ENCODE results near the gene TMEM247.
"Not testable (repeated sequence)": the region's sequence is repeated elsewhere in the genome, so short reads cannot be mapped to it uniquely, and the experiment has no call there.

Gene TMEM247

DNA sequence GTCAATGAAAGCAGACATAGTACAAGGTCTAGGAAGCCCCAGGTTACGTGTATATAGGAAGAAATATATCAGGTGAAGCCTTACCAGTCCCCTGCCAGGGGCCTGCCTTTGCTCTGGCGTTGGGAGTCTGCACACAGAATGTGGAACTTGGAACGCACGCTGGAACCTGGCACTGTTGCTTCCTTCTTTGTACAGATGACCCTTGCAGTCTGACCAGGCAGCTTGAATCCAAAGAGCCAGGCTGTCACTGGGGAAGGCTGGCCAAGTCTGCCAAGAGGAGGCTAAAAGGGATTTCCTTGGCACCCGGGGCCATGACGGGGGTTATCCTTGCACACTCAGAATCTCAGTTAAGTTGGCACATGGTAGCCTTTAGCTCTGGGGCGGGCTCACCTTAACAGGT, 39.5 kb downstream of the TMEM247 start:
- no peak for DNase-seq

DNA sequence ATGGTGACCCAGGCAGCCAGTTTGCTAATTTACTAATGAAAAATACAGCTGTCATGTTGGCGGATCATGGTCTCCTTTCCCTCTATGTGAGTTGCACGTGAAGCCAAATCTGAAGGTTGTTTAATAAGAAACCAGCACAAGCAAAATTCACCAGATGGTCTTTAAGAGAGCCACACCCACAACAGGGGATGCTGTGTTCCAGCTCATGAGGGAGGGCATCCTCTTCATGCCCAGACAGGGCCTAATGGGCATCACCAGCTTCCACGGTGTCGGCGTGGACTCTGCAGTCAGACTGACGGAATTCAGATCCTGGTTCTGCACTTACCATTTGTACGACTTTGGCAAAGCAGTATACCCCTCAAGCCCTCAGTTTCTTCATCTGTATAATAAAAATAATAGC, 39.9 kb downstream of the TMEM247 start:
- DNase-seq, result no peak

DNA sequence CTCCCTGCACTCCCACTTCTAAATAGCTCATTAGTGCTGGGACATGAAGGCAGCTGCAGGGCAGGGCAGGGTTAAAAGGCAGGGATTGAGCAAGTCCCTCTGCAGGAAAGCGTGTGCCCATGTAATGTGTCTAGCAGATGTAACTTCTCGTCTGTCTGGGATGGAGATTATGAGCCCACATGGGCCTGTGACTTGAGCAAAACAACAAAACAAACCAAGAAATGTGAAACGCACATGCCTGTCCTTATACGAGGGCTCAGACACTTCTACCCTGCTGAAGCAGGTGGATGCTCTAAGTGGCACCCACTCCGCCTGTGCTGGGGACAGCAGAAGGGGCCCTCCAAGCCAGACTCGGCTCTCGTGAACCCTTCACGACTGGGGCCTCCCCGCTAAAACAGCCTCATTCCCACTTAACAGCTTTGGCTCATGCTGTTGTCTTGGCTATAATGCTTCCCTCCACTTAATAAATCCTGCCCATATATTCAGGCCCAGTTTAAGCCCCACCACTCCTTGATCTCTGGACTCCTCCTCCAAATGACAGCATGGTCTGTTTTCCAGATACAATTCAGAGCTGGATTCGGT, 40.9 kb downstream of the TMEM247 start:
- DNase-seq, result no peak

DNA sequence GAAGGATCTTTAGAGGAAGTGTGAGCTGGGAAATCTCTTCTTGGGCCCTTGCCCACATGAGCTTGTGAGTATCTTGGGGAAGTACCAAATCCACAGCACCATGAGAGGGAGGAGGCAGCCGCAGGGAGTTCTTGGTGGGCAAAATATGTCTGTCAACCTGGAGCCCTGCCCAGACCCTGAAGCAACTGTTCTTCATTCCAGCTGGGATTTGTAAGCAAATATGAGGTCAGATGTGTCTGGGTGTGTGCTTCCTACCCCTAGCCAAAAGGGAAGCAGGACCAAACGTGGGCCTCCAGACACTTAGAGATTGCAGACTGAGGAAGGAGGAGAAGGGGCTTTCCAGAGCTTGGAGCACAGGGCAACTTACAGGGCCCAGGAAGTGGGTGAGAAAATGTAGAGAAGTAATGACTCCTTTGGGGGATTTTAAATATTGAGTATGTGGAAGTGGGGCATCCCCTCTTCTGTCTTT, 41.9 kb downstream of the TMEM247 start:
- DNase-seq, result no peak

DNA sequence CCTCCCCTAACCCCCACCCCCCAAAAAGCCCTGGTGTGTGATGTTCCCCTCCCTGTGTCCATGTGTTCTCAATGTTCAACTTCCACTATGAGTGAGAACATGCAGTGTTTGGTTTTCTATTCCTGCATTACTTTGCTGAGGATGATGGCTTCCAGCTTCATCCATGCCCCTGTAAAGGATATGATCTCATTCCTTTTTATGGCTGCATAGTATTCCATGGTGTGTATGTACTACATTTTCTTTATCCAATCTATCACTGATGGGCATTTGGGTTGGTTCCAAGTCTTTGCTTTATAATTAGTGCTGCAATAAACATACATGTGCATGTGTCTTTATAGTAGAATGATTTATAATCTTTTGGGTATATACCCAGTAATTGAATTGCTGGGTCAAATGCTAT, 43.0 kb downstream of the TMEM247 start:
- not testable (repeated sequence) for DNase-seq

DNA sequence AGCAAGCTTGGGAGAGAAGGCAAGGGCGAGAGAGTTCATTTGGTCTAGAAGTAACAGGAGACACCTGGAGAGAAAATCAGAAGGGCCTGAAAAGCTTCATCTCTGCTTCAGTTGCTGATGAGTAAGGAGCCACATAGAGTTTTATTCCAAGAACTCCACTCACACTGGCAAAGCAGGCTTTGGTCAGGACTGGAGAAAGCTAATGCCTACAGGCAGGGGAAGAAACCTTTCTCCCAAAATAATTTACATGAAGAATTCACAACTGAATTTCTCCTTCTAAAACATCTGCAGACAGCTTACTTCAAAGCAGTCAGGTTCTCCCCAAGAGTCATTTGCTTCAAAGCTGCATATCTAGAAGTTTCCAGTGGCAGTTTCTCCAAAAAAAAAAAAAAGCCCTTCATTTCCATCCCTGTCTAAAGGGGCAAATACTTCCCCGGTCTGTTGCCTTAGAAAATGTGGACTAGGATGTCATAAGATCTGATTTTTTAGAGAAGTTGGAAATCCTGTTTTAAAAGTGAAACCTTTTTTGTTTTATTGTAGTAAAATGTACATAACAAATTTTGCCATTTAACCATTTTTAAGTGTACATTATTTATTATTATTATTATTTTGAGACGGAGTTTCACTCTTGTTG, 46.3 kb downstream of the TMEM247 start:
- no peak for DNase-seq

DNA sequence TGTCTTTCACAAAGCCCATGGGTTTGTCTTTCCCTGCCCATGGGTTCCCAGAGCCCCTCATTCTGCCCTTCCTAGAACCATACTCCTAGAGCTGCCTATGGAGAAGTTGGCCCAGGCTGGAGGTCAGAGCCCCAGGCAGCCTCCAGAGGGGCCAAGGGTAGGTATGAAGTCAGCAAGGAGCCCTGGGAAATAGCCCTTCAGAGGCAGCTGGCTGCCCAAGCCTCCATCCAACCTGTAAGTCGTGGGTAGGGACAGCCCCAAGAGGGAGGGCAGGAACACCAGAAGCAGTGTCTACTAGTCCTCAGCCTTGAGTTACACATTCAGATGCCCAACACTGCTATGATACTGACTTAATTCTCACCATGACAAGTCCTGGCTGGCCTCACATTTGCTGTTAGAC, 49.5 kb downstream of the TMEM247 start:
- DNase-seq, result no peak

DNA sequence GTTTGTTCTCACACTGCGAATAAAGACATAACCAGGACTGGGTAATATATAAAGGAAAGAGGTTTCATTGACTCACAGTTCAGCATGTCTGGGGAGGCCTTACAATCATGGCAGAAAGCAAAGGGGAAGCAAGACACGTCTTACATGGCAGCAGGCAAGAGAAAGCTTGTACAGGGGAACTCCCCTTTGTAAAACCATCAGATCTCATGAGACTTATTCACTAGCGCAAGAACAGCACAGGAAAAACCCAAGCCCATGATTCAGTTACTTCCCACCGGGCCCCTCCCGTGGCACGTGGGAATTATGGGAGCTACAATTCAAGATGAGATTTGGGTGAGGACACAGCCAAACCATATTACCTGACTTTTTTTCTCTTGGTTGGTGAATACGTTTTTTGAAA, 51.3 kb downstream of the TMEM247 start:
- no peak for DNase-seq

DNA sequence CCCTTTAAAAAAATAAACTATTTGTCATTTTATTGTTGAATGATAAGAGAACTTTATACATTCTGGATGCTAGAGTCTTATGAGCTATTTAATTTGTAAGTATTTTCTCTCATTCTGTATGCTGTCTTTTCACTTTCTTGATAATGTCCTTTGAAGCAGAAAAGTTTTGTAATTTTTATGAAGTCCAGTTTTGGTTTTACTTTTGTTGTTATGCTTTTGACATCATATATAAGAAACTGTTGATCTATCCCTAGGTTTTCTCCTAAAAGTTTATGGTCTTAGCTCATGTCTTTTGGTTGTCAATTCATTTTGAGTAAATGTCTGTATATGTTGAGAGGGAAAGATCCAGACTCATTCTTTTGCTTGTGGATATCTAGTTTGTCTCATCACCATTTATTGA, 52.5 kb downstream of the TMEM247 start:
- DNase-seq, result no peak

Measured in NCI-H345 (cell line).